Activated effector memory CD4-positive, alpha-beta T cell treated with Interleukin-2 at 50 U/mL for 16 hours (primary cell): ENCODE data around the gene GAA.

ENCODE experiments used
- DNase-seq: peaks from one replicate; pipeline ENCODE4 v3.0.0-alpha.2; 2020

The GAA gene

GRCh38 chr17:80118601-80119270, 17.4 kb downstream of the GAA start:
- DNase-seq = no peak

DNA sequence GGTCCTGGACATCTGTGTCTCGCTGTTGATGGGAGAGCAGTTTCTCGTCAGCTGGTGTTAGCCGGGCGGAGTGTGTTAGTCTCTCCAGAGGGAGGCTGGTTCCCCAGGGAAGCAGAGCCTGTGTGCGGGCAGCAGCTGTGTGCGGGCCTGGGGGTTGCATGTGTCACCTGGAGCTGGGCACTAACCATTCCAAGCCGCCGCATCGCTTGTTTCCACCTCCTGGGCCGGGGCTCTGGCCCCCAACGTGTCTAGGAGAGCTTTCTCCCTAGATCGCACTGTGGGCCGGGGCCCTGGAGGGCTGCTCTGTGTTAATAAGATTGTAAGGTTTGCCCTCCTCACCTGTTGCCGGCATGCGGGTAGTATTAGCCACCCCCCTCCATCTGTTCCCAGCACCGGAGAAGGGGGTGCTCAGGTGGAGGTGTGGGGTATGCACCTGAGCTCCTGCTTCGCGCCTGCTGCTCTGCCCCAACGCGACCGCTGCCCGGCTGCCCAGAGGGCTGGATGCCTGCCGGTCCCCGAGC, 17.9 kb downstream of the GAA start:
- no peak for DNase-seq

GRCh38 chr17:80119839-80120238, 18.5 kb downstream of the GAA start:
- no peak for DNase-seq

DNA sequence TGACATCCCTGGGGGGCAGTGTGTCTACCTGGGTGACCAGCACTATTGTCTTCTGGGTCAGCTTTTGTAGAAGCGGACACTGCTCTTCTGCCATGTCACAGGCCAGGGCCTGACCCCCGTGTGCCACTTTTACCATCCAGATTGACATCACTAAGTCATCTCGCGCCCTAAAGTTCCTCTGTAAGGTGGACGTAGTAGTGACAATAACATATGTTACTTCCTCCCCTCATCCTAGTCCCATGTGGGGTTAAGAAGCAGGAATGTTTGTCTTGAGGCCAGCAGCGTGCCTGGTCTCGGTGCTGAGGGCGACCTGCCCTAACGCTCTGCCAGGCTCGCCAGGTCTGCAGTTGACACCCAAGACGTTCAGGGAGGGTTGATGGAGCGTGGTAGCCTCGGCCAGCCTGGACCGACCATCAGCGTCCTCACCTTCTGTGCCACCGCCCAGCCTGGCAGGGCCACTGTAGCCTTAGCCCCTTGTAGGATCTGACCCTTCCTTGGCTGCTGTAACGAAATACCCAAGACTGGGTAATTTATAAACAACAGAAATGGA, 20.7 kb downstream of the GAA start:
- no peak for DNase-seq

GRCh38 chr17:80122926-80123505, 21.6 kb downstream of the GAA start:
- DNase-seq = no peak

- DNase-seq = no peak
Measured at GRCh38 chr17:80123791-80124190, 22.4 kb downstream of the GAA start.

DNA sequence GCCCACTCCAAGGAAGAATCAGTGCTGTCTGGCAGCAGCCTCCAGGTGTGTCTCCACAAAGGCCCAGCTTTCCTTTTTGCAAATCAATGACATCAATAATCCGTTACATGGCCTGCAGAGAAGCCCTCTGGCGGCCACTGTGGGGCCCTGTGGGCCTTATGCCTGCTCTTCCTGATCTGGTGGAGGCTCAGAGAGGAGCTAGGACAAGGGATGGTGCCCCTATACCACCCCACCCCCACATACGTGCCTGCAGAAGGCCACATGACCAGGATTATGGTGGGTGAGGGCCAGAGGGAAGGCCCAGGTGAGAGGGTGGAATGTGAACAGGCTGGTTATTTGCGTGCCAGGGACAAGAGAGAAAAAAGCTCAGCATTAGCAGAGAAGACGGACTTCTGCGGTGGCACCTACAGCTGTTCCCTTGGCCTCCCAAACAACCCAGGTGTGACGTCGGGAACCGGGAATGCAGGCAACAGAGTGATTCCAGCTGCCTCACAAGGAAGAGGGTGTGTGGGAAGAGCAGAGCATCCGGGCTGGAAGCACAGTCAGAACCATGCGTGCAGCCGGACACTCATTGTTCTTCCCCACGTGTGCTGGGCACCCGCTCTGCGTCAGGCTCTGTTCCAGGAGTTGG, 23.1 kb downstream of the GAA start:
- no peak for DNase-seq

DNA sequence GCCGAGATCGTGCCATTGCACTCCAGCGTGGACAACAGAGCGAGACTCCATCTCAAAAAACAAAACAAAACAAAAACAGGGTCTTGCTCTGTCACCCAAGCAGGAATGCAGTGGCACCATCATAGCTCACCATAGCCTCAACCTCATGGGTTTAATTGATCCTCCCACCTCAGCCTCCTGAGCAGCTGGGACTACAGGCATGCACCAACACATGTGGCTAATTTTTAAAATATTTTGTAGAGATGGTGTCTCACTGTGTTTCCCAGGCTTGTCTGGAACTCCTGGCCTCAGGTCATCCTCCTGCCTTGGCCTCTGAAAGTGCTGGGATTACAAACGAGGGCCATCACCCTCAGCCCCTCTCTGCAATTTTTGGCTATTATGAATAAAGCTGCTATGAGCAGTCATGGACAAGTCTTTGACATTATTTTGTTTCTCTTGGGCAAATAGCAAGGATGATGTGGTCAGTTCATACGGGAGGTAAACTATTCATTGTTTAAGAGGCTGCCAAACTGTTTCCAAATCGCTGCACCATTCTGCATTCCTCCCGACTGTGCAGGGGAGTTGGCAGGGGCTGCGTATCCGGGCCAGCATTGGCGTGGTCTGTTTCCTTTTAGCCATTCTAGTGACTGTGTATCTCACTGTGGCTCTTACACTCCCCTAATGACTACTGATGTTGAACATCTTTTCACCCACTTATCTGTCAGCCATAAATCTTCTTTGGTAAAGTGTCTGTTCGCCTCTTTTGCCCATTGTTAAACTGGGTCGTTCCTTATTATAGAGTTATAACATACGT, 24.5 kb downstream of the GAA start:
- no peak for DNase-seq

- no peak for DNase-seq
Measured at GRCh38 chr17:80126449-80126715, 25.0 kb downstream of the GAA start.

GRCh38 chr17:80129006-80129565, 27.7 kb downstream of the GAA start:
- no peak for DNase-seq

DNA sequence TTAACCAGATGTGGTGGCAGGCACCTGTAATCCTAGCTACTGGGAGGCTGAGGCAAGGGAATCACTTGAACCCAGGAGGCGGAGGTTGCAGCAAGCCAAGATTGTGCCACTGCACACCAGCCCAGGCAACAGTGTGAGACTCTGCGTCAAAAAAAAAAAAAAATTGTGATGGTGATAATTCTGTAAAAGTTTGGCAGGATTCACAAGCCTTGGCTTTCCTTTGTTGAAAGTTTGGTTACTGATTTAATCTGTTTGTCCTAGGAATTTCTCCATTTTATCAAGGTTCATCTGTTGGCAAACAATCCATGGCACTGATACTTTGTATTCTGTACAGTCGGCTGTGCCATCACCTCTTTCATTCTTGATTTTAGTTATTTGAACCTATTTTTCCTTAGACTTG, 29.6 kb downstream of the GAA start:
- no peak for DNase-seq

DNA sequence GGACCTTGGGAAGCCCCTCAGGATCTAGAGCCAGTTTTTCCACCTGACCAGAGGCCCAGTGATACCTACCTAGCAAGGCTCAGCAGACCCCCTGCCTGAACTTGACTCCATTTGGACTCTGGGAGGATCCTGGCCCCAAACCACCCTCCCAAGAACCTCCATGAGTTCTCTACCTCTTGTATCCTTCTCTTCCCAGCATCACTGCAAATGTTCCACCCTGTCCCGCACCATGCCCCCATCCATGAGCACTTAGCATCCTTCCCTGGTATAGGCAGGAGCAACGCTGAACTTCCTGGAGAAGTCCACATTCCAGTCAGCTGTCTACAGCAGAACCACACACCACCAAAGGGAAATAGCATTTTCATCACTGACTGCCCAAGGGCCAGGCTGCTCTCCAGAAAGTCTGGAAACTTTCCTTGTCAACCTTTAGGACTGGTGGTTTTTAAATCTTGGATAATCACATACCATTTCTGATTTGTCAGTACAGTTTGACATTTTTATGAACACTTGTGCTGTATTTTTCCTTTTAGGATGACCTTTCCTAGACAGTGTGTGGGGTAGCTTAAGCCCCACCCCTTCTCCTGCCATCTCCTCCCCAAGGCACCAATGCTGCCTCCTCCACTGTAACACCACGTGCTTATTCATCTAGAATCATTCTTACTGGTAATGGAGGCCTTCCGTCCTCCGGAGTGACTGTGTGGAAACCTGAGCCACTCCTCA, 31.7 kb downstream of the GAA start:
- no peak for DNase-seq

DNA sequence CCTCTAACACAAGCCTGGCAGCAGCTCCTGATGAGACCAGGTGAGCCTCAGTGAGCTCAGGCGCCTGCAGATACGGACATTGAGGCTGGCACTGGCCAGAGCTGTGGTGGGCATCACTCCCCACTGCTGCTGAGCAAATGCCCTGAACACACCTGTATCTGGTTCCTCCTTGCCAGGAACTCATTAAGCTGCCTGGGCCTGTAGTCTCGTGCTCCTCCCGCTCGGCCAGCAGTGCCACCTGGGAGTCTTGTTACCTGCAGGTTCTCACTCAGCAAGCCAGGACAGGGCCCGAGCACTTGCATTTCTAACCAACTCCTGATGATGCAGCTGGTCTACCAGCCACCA, 32.2 kb downstream of the GAA start:
- no peak for DNase-seq

GRCh38 chr17:80137131-80137530, 35.8 kb downstream of the GAA start:
- DNase-seq = no peak

GRCh38 chr17:80138856-80139426, 37.6 kb downstream of the GAA start:
- no peak for DNase-seq

DNA sequence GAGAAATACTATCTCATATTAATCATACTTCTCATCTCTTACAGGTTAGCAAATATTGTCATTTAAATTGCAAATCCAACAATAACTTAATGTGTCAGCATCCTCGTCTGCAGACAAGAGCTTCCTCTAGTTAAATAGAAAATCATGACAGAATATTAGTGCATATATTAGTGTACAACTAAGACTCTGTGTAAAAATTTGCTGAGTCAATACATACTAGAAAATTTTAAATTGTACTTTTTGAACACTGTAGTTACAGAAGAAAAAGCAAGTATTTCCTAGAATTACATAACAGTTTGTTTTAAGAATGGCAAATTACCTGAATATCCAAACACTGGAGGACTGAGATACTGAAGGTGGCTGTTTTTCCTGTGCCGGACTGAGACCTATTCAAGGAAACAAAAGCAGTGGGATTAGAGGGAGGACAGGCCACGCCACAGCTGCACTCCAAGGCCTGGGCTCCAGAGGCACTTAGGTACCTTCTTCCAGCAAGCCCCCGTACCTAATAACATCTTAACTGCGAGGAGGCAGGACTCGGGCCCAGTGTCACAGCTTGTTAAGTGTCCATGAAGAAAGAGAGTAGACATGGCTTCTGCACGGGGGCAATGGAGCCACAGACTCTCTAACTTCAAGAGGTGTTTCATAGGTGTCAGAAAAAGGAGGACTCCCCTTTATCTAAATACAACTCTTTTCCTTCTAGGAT, 40.2 kb downstream of the GAA start:
- no peak for DNase-seq

- no peak for DNase-seq
Measured at GRCh38 chr17:80142929-80143328, 41.5 kb downstream of the GAA start.

DNA sequence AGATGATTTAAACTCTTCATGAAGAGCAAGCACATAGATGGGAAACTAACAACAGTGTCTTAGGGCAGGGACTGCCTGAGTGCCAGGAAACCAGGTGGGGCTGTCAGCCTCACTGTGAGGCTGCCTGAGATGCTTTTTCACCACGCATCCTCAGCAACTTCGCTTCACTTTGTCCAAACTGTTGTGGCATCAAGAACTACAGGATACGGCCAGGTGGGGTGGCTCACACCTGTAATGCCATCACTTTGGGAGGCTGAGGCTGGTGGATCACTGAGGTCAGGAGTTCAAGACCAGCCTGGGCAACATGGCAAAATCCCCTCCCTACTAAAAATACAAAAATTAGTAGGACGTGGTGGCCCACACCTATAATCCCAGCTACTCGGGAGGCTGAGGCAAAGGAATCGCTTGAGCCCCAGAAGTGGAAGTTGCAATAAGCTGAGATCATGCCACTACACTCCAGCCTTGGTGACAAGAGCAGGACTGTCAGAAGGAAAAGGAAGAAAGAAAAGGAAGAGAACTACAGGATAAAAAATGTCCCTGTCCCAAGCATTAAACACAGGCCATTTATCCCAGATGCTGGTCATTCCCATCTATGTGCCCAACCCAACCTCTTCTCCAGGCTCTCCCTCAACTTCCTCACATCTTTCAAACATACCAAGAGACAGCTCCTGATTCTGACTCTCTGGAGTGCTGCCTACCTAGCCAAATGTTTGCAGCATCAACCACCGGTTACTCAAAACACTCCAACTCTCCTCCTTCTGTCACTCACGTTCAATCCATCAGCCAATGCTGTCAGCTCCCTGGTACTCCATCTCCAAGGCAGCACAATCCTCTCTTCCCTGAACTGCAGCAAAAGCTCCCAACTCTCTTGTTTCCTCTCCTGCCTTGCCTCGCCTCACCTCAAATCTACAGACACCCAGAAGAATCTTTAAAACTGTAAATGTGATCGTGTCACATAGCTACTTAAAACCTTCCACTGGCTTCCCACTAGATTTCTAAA, 44.0 kb downstream of the GAA start:
- DNase-seq = no peak

DNA sequence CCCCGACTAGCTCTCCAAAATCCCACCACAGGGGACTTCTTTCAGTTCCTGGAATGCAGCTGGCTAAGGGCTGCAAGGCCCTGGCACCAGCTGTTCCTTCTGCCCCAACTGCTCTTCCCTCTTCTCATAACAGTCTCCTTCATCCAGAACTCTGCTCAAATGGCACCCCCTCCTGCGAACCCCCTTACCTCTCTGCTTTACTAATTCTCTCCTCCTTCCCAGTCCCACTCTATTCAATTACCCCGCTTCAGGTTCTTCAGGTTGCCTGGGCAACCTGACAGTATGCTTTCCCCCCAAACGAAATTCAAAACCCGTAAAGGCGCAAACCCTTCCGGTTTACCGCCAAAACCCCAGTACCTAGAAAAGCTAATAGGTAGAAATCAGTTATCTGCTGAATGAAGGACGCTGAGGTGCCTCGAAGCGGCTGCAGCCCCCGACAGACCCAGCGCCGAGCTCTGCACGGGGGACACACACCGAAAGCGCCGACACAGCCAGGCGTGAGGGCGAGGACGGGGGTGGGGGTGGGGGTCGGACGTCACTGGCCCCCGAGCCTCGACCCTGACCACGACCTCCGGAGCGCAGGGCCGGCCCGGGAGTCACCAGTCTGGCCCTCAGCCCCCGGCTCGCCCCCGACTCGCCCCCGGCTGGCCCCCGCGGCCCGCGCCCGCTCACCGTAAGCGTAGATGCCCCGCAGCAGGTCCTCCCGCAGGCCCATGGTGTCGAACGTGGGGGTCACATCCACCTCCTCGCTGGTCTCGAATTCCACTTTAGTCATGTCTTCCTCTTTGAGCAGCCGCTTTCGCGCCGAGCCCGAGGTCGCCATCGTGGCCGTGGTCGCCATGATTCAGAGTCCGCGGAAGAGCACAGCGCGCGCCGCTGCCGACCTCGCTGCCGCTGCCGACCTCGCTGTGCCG, 45.0 kb downstream of the GAA start:
- DNase-seq = peak; percentile 2
